Karpas-422 (cell line): ENCODE measurements around the gene RPL22. TPM values are rescaled to one million over a fixed set of nuclear protein-coding genes. Genes with fewer than 3 reads are reported as not detected.

Source experiments
- DNase-seq: peaks from one replicate; pipeline ENCODE4 v3.0.0-alpha.2; 2015
- H2AFZ ChIP-seq: fragments of 200-600 bp; sonication (generic); 2 replicates; pipeline ENCODE4 v1.6.1; 2014; ENCODE audit warnings: antibody characterized with exemption, low read length, mixed read lengths
- H3K27ac ChIP-seq: fragments of 200-600 bp; sonication (generic); 2 replicates; pipeline ENCODE4 v1.5.1; 2014; ENCODE audit warnings: mild to moderate bottlenecking, low read length, moderate library complexity
- H3K27me3 ChIP-seq: fragments of 200-600 bp; sonication (generic); 2 replicates; pipeline ENCODE4 v1.6.1; 2014; ENCODE audit warnings: low read length, mixed read lengths
- H3K36me3 ChIP-seq: fragments of 200-600 bp; sonication (generic); 2 replicates; pipeline ENCODE4 v1.6.1; 2014; ENCODE audit warnings: low read length, mixed read lengths; ENCODE audit not compliant: insufficient read depth
- H3K4me1 ChIP-seq: fragments of 200-600 bp; sonication (generic); 2 replicates; pipeline ENCODE4 v1.6.1; 2014; ENCODE audit warnings: mild to moderate bottlenecking, low read length, mixed read lengths
- H3K4me2 ChIP-seq: fragments of 200-600 bp; sonication (generic); 2 replicates; pipeline ENCODE4 v1.6.1; 2014; ENCODE audit warnings: low read length, low read depth, mild to moderate bottlenecking; ENCODE audit not compliant: poor library complexity, severe bottlenecking
- H3K4me3 ChIP-seq: fragments of 200-600 bp; sonication (generic); 2 replicates; pipeline ENCODE4 v1.5.1; 2014; ENCODE audit warnings: mild to moderate bottlenecking, antibody characterized with exemption, low read length, mixed read lengths
- H3K79me2 ChIP-seq: fragments of 200-600 bp; sonication (generic); 2 replicates; pipeline ENCODE4 v1.6.1; 2014; ENCODE audit warnings: mild to moderate bottlenecking, low read length, mixed read lengths
- H3K9ac ChIP-seq: fragments of 200-600 bp; sonication (generic); 2 replicates; pipeline ENCODE4 v1.6.0; 2014; ENCODE audit warnings: low read length
- H3K9me2 ChIP-seq: fragments of 200-600 bp; sonication (generic), shearing (Covaris generic); replicated peaks from 2 replicates; pipeline ENCODE4 v1.6.0; 2014; ENCODE audit warnings: mild to moderate bottlenecking, low read length, moderate library complexity; ENCODE audit not compliant: insufficient read depth
- H3K9me3 ChIP-seq: fragments of 300-700, 200-600 bp; sonication (generic); 2 replicates; pipeline ENCODE4 v1.6.1; 2014; ENCODE audit warnings: low read length, mixed read lengths
- H4K20me1 ChIP-seq: fragments of 200-600 bp; sonication (generic); 2 replicates; pipeline ENCODE4 v1.6.1; 2014; ENCODE audit warnings: mild to moderate bottlenecking, antibody characterized with exemption, low read length, low read depth; ENCODE audit not compliant: insufficient read depth
- total RNA-seq: library from RNA; depleted of rRNA; stranded (reverse); fragments of >200 nt; shearing (Covaris generic); gene quantifications from 2 replicates; pipeline ENCODE4 v1.2.3, GENCODE V29; 2014; ENCODE audit warnings: low replicate concordance; rRNA removed

The RPL22 gene
- total RNA-seq, result 183 and 271 TPM in 2 replicates

DNA sequence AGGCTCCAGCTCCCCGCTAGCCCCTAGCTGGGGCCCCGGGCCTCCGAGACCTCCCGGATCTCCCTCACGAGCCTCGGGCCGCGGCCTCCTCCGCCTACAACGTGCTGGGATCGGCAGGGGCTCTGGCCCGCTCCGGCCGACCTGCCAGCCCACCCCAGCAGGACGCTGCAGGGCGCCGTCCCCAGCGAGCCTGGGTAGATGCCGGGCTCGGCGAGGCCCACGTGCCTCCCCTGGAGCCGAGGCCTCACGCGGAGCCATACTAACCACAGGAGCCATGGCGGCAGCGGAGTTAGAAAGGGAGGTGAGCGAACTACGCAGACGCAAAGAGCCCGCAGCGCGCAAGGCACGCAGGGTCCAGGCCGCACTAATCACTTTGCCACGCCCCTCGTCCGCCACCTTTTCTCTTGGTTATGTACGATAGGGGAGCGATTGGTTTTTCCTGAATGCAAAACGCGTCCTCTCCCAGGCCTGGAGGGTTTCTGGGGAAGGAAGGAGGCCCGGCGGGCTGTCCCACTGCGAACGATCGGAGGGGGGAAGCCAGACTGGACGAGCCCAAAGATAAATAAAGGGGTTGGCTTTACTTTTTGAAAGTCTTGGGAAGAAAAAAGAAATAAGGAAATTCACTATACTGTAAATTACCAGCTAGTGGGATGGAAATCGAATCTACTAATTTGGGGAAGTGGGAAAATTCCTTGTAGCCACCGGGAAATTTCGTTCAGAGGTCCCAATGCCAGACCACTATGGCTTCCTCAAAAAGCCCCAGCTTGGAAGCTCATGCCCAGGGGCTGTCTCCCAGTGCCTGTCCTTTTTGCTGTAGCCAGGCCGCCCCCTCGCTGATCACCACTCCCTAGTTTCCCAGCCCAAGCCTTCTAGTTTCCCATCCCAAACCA lies at the start of gene RPL22:
TSS of gene RPL22 (minus strand) at position 298 of the 890 bp plus-strand sequence. CDS start at position 276, 22 bp downstream.
- Histone ChIP-seq H3K4me1 (peaks cover 26% of the 10 kb centered on the region), H4K20me1 (peaks cover 31% of the 10 kb centered on the region), H3K9ac (peak within 1 kb of the TSS; percentile 96), H3K9me3 (no peaks in the 10 kb centered on the region), H3K27ac (peak within 1 kb of the TSS; percentile 66), H3K9me2 (no peaks in the 10 kb centered on the region), H3K4me2 (peak within 1 kb of the TSS; percentile 83), H3K27me3 (no peaks in the 10 kb centered on the region), H3K79me2 (peaks cover 46% of the 10 kb centered on the region), H3K36me3 (peaks cover 20% of the 10 kb centered on the region), H2AFZ (peak within 1 kb of the TSS; percentile 61), H3K4me3 (peak within 1 kb of the TSS; percentile 71)
- DNase-seq, result peak; percentile 100

DNA sequence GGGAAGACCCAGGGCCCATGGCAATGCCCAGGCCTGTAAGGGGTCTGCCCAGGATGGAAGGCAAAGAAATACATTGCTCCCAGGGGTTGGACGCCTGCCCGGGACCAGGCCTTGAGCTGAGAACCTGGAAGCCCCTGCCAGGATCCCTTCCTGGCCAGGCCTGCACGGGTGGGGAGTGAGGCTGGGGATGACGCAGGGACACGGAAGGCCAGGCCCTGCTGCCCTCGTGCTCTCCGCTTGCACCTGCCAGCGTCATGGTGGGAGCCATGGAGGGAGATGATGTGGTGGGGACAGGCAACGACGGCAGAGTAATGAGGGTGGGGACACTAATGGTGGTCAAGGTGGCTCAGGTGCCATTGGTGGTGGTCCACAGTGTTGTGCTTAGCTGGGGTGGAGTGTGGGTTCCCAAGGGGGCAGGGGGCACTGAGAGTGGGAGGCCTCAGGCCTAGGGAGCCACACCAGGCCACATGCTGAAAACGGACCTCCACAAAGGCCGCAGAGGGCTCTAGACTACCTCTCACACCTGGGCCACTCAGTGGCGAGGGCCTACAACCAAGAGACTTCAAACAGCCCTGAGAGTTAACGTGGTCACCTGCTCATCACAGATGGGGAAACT lies 48.9 kb upstream of the RPL22 start:
- no peaks in the 10 kb centered on the region for H3K36me3 ChIP-seq
- H3K9me3 ChIP-seq, result no peaks in the 10 kb centered on the region
- DNase-seq, result no peak
- H3K79me2 ChIP-seq, result no peaks in the 10 kb centered on the region
- no peak overlapping the region for H3K4me3 ChIP-seq
- no peaks in the 10 kb centered on the region for H3K9me2 ChIP-seq
- H3K27me3 ChIP-seq, result no peaks in the 10 kb centered on the region
- no peak overlapping the region for H3K27ac ChIP-seq
- H2AFZ ChIP-seq, result no peak overlapping the region
- H4K20me1 ChIP-seq, result peaks cover 12% of the 10 kb centered on the region
- peaks cover 15% of the 10 kb centered on the region for H3K4me1 ChIP-seq
- H3K9ac ChIP-seq, result no peak overlapping the region
- H3K4me2 ChIP-seq, result no peak overlapping the region

DNA sequence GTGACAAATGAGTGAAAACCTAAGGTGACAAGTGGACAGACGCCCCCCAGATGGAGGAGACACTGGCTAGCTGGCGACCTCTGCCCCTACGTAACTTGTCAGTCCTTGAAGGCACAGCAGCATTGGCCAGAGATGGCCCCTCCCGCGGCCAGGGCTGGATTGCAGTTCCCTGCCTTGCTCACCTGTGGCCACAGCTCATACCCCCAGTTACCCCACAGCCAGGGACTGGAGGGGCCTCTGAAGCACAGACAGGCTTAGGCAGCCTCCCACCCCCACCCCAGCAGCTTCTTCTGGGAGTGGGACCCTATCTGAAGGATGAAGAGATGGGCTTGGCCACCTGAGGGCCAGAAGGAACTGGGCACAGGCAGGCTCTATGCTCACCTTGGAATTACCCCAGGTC lies 48.3 kb upstream of the RPL22 start:
- Histone ChIP-seq H3K36me3 (no peaks in the 10 kb centered on the region), H4K20me1 (peaks cover 12% of the 10 kb centered on the region), H2AFZ (no peak overlapping the region), H3K9me2 (no peaks in the 10 kb centered on the region), H3K27me3 (no peaks in the 10 kb centered on the region), H3K27ac (no peak overlapping the region), H3K79me2 (no peaks in the 10 kb centered on the region), H3K4me3 (no peak overlapping the region), H3K4me2 (no peak overlapping the region), H3K4me1 (peaks cover 15% of the 10 kb centered on the region), H3K9ac (no peak overlapping the region), H3K9me3 (no peaks in the 10 kb centered on the region)
- DNase-seq, result no peak

DNA sequence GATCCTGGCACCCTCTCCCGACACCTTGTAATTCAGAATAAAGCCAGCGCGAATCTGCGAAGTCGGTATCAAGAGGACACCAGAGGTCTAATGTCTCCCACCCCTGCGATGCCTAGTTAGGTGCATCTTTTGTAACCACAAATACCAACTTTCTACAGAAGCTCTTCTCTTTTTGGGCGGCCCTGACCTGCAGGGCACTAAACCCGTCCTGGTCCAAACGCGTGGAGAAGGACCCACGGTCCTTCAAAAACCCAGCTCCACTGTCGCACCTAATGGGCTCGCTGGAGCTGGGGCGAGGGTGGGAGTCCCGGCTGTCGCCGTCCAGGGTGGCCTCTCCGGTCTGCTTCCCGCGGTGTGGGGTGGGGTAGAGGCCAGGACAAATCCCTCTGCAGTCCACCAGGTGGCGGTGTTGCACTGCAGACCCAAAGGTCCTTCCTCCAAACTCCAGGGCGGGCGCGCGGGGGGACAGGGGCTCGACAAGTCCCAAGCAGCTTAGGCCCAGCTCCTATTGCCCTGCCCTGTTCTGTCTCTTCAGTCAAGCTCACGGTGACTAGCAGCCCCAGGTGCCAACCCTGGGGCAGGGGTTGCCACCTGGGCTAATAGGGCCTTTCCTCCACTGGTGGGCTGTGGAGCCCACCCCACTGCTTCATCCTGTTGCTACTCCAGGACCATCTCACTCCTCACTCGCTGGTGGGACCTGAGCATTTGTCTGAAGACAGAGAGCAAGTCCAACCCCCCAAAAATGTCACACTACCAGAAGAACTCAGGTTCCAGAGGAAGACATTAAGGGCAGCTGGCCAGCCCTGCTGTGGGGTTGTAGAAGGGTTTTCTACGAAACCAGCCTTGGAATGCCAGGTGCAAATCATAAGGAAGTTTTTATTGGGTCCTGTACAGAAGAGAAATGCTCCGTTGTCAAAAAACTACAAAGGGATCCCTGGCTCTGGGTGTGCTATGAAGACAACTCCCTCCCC lies 47.4 kb upstream of the RPL22 start:
- Histone ChIP-seq H3K9me2 (no peaks in the 10 kb centered on the region), H2AFZ (no peak overlapping the region), H3K4me1 (peaks cover 15% of the 10 kb centered on the region), H3K9ac (no peak overlapping the region), H3K9me3 (no peaks in the 10 kb centered on the region), H3K4me2 (peak overlapping the region; percentile 60), H3K27ac (no peak overlapping the region), H3K27me3 (no peaks in the 10 kb centered on the region), H3K4me3 (no peak overlapping the region), H3K36me3 (no peaks in the 10 kb centered on the region), H3K79me2 (no peaks in the 10 kb centered on the region), H4K20me1 (peaks cover 12% of the 10 kb centered on the region)
- peak; percentile 92 for DNase-seq

DNA sequence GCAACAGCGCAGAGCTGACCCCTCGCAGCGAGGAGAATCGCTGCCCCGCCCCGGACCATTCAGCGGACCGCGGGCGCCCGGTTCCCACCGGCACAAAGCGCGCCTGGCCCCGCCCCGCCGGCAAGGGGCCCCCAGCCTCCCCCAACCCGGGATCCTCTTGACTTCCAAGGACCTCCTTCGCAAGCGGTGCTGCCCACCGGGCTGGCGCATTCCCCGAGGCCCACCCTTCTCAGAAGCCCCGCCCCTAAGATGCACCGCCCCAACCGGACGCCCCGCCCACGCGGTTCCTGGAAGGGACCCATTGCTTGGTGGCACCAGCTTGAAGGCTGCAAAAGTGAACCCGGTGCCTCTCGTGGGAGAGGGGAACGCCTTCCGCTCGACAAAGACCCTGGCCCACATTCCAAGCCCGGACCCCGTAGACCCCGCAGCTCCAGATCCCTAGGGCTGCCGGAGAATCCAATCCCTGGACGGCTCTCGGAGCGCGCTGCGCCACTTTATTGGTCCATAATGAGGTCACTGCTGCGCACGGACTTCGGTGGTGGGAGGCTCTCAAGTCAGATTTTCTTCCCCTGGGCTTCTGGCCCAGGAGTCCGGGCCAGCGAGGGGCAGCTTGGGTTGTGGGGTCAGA lies 46.6 kb upstream of the RPL22 start:
- H3K4me1 ChIP-seq, result peaks cover 15% of the 10 kb centered on the region
- no peak overlapping the region for H2AFZ ChIP-seq
- H3K79me2 ChIP-seq, result no peaks in the 10 kb centered on the region
- no peaks in the 10 kb centered on the region for H3K36me3 ChIP-seq
- no peaks in the 10 kb centered on the region for H3K27me3 ChIP-seq
- H3K9ac ChIP-seq, result no peak overlapping the region
- DNase-seq, result peak; percentile 88
- peaks cover 12% of the 10 kb centered on the region for H4K20me1 ChIP-seq
- H3K9me2 ChIP-seq, result no peaks in the 10 kb centered on the region
- H3K4me3 ChIP-seq, result peak overlapping the region; percentile 45; the same call in 1 of the 2 replicates
- peak overlapping the region; percentile 60 for H3K4me2 ChIP-seq
- H3K9me3 ChIP-seq, result no peaks in the 10 kb centered on the region
- no peak overlapping the region for H3K27ac ChIP-seq

DNA sequence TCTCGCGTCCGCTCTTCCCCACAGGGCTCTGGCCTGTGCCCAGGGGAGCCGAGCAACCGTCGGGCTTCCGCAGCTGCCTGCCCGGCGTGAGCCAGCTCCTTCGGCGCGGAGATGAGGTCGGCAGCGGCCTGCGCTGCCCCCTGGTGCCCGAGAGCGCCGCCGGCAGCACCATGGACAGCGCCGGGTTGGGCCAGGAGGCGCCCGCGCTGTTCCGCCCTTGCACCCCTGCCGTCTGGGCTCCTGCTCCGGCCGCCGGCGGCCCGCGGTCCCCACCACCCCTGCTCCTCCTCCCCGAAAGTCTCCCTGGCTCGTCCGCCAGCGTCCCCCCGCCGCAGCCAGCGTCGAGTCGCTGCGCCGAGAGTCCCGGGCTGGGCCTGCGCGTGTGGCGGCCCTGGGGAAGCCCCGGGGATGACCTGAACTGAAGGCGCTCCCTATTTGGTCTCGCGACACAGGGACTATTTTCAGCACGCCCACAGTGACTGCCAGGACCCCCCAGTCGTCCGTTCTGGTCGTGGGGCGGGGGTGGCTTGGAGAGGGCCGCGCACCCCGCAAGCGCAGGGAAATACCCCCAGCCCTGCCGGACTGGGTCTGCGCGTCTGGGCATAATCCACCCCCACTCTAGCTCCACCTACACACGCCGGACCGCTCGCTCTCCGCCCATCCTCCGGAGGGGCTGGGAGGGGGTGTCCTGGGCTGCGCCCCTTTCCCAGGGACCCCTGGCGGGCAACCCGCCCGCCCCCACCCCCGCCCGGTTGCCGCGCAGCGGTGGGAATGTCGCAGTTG lies 45.9 kb upstream of the RPL22 start:
- no peaks in the 10 kb centered on the region for H3K27me3 ChIP-seq
- no peaks in the 10 kb centered on the region for H3K79me2 ChIP-seq
- H3K27ac ChIP-seq, result no peak overlapping the region
- no peak overlapping the region for H3K9ac ChIP-seq
- no peaks in the 10 kb centered on the region for H3K9me3 ChIP-seq
- peaks cover 12% of the 10 kb centered on the region for H4K20me1 ChIP-seq
- no peaks in the 10 kb centered on the region for H3K36me3 ChIP-seq
- peak; percentile 95 for DNase-seq
- H3K4me1 ChIP-seq, result peaks cover 15% of the 10 kb centered on the region
- no peak overlapping the region for H2AFZ ChIP-seq
- no peaks in the 10 kb centered on the region for H3K9me2 ChIP-seq
- H3K4me2 ChIP-seq, result peak overlapping the region; percentile 60
- peak overlapping the region; percentile 45; the same call in 1 of the 2 replicates for H3K4me3 ChIP-seq

DNA sequence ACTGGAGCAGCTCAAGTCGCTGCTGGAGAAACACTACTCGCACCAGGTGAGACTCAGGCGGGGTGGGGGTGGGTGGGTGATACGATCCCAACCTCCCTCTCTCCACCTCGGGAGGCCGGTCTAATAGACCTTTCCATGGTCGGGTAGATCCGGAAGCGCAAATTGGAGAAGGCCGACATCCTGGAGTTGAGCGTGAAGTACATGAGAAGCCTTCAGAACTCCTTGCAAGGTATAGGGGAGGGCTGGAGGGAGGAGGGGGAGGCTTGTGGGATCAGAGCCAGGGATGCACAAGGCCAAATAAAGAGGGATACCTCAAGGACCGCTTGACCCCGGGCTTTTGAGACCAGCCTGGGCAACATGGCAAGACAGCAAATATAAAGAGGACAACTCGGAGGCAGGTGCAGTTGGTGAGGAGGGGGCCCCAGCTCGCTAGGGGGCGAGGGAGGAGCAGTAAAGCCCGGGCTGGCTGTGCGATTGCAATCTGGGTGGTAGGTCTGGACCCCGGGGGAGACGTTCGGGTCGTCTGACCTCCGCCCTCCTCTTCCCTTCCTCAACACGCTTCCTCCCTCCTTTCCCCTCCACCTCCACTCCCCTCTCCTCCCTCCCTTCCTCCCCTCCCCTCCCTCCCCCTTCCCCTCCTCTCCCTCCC lies 45.1 kb upstream of the RPL22 start:
- no peaks in the 10 kb centered on the region for H3K79me2 ChIP-seq
- no peak overlapping the region for H3K9ac ChIP-seq
- no peak for DNase-seq
- H3K27ac ChIP-seq, result no peak overlapping the region
- peaks cover 15% of the 10 kb centered on the region for H3K4me1 ChIP-seq
- H2AFZ ChIP-seq, result no peak overlapping the region
- H3K9me3 ChIP-seq, result no peaks in the 10 kb centered on the region
- no peak overlapping the region for H3K4me2 ChIP-seq
- peaks cover 12% of the 10 kb centered on the region for H4K20me1 ChIP-seq
- H3K9me2 ChIP-seq, result no peaks in the 10 kb centered on the region
- H3K4me3 ChIP-seq, result no peak overlapping the region
- no peaks in the 10 kb centered on the region for H3K36me3 ChIP-seq
- H3K27me3 ChIP-seq, result no peaks in the 10 kb centered on the region
